WTC11 (cell line): ENCODE data around the gene ZNF710. TPM values are rescaled to one million over a fixed set of nuclear protein-coding genes. Genes with fewer than 3 reads are reported as not detected.
A peak's percentile ranks its signal among the peaks of the same experiment; 100 is the strongest.

Experiments
- ATAC-seq: fragments of 200-7000 bp; cut with Tn5 transposase; 2 replicates; pipeline ENCODE4 v1.10.0; 2021; ENCODE audit warnings: mild to moderate bottlenecking, moderate library complexity
- CTCF ChIA-PET: fragments of 300-600 bp; sonication (Branson Sonifier 250); formaldehyde crosslinking; loops from one replicate; lab custom pipeline; 2021; ENCODE audit warnings: antibody characterized with exemption; lab: Charles Lee
- POLR2A ChIA-PET: fragments of 350-600 bp; sonication (Branson Sonifier 250); formaldehyde crosslinking; loops from one replicate; lab custom pipeline; 2021; ENCODE audit warnings: antibody characterized with exemption; lab: Charles Lee
- DNase-seq: peaks from one replicate; pipeline ENCODE4 v3.0.0; 2021; ENCODE audit warnings: low spot score
- H3K27ac Mint-ChIP-seq: 2 replicates; pipeline ENCODE4 v1.8.0; 2021; ENCODE audit warnings: mixed read lengths
- H3K27me3 Mint-ChIP-seq: 2 replicates; pipeline ENCODE4 v1.8.0; 2021; ENCODE audit warnings: low read depth, mild to moderate bottlenecking, moderate library complexity, mixed read lengths
- H3K36me3 Mint-ChIP-seq: 2 replicates; pipeline ENCODE4 v1.8.0; 2021; ENCODE audit warnings: mixed read lengths
- H3K4me1 Mint-ChIP-seq: 2 replicates; pipeline ENCODE4 v1.8.0; 2022; ENCODE audit warnings: mixed read lengths
- H3K4me3 Mint-ChIP-seq: 2 replicates; pipeline ENCODE4 v1.8.0; 2021; ENCODE audit warnings: mild to moderate bottlenecking, moderate library complexity, mixed read lengths
- H3K9me3 Mint-ChIP-seq: 2 replicates; pipeline ENCODE4 v1.8.0; 2021; ENCODE audit warnings: mixed read lengths
- ATF2 ChIP-seq: sonication (generic); formaldehyde crosslinking; IDR thresholded peaks from 2 replicates; pipeline ENCODE4 v1.8.1; 2022; ENCODE audit warnings: low read depth, missing genetic modification reagents, borderline replicate concordance
- FOXP1 ChIP-seq: sonication (generic); formaldehyde crosslinking; IDR thresholded peaks from 2 replicates; pipeline ENCODE4 v1.8.0; 2022; ENCODE audit warnings: missing genetic modification reagents, mild to moderate bottlenecking, moderate library complexity, borderline replicate concordance
- GTF2I ChIP-seq: fragments of 250-450 bp; sonication (Bioruptor Pico); conservative IDR thresholded peaks from 2 replicates; pipeline ENCODE4 v1.4.0; 2021; ENCODE audit warnings: mild to moderate bottlenecking
- MAX ChIP-seq: sonication (generic); formaldehyde crosslinking; IDR thresholded peaks from 2 replicates; pipeline ENCODE4 v1.8.0; 2022; ENCODE audit warnings: mild to moderate bottlenecking, missing genetic modification reagents
- MXD4 ChIP-seq: fragments of 250-450 bp; sonication (Bioruptor Pico); IDR thresholded peaks from 2 replicates; pipeline ENCODE4 v1.8.0; 2021; ENCODE audit warnings: mild to moderate bottlenecking, moderate library complexity, borderline replicate concordance
- SMAD3 ChIP-seq: sonication (generic); formaldehyde crosslinking; IDR thresholded peaks from 2 replicates; pipeline ENCODE4 v1.8.0; 2022; ENCODE audit warnings: missing genetic modification reagents, mild to moderate bottlenecking, borderline replicate concordance
- SOX15 ChIP-seq: fragments of 250-450 bp; sonication (Bioruptor Pico); IDR thresholded peaks from 2 replicates; pipeline ENCODE4 v1.9.0; 2021; ENCODE audit warnings: mild to moderate bottlenecking
- TEAD4 ChIP-seq: sonication (generic); formaldehyde crosslinking; IDR thresholded peaks from 2 replicates; pipeline ENCODE4 v1.8.0; 2022; ENCODE audit warnings: mild to moderate bottlenecking, missing genetic modification reagents
- TP53 ChIP-seq: sonication (generic); formaldehyde crosslinking; IDR thresholded peaks from 2 replicates; pipeline ENCODE4 v1.8.1; 2023; ENCODE audit warnings: mild to moderate bottlenecking, missing genetic modification reagents
- ZNF232 ChIP-seq: sonication (generic); formaldehyde crosslinking; IDR thresholded peaks from 2 replicates; pipeline ENCODE4 v1.8.0; 2022; ENCODE audit warnings: mild to moderate bottlenecking, missing genetic modification reagents
- ZNF263 ChIP-seq: sonication (generic); formaldehyde crosslinking; IDR thresholded peaks from 2 replicates; pipeline ENCODE4 v1.8.1; 2022; ENCODE audit warnings: low read depth, mild to moderate bottlenecking, moderate library complexity, missing genetic modification reagents
- total RNA-seq: library from RNA; stranded (reverse); gene quantifications from 3 replicates; pipeline ENCODE4 v1.2.3, GENCODE V29; 2021
- TF ChIP-seq, protein P1 (sequence below): sonication (generic); formaldehyde crosslinking; IDR thresholded peaks from 2 replicates; pipeline ENCODE4 v1.8.1; 2023; ENCODE audit warnings: mild to moderate bottlenecking, missing genetic modification reagents, moderate library complexity
- TF ChIP-seq, protein P2 (sequence below): sonication (generic); formaldehyde crosslinking; IDR thresholded peaks from 2 replicates; pipeline ENCODE4 v1.8.0; 2022; ENCODE audit warnings: missing genetic modification reagents

ZNF710 gene
- total RNA-seq, 1 experiment from 2014 or later, result 25.9 TPM

DNA sequence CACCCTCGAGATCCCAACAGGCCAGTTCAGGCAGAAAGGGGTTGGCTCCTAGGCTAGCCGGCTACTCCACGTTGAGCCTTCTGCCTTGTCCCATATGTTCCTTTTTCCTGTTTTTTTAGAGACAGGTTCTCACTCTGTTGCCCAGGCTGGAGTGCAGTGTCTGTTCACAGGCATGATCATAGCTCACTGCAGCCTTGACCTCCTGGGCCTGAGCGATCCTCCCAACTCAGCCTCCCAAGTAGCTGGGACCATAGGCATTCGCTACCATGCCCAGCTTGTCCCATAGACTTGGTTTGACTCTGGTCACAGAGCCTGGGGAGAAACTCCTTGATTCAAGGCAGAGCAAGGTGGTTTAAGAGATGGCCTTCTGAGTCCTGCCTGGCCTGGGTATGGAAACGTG lies 32.3 kb downstream of the ZNF710 start:
- ChIA-PET POLR2A (interaction anchor here (1.8 kb wide), 1 partner anchor 33 kb away, joined by 4 read pairs; the partner anchor contains the start of gene ZNF710), CTCF (interaction anchor here (1.0 kb wide), 1 partner anchor 9 kb away, joined by 3 read pairs; no protein-coding TSS in a partner anchor)
- Mint-ChIP-seq H3K27me3 (no peaks in the 10 kb centered on the region), H3K9me3 (no peaks in the 10 kb centered on the region), H3K4me3 (no peak overlapping the region), H3K4me1 (peaks cover 56% of the 10 kb centered on the region), H3K27ac (peak overlapping the region; percentile 19; the same call in 1 of the 2 replicates), H3K36me3 (no peaks in the 10 kb centered on the region; the same call in 1 of the 2 replicates)
- TF ChIP-seq, protein P1, sequence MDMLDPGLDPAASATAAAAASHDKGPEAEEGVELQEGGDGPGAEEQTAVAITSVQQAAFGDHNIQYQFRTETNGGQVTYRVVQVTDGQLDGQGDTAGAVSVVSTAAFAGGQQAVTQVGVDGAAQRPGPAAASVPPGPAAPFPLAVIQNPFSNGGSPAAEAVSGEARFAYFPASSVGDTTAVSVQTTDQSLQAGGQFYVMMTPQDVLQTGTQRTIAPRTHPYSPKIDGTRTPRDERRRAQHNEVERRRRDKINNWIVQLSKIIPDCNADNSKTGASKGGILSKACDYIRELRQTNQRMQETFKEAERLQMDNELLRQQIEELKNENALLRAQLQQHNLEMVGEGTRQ, result no peak
- no peak for TF ChIP-seq ZNF232
- DNase-seq, result no peak
- no peak for ATAC-seq

- ChIA-PET POLR2A (no interaction called here), CTCF (interaction anchor here (0.7 kb wide), 1 partner anchor 37 kb away, joined by 4 read pairs; no protein-coding TSS in a partner anchor)
- H3K36me3 Mint-ChIP-seq, result no peaks in the 10 kb centered on the region
- H3K4me1 Mint-ChIP-seq, result peaks cover 64% of the 10 kb centered on the region
- no peak overlapping the region for H3K4me3 Mint-ChIP-seq
- DNase-seq, result no peak
- no peak for TF ChIP-seq FOXP1 (CRISPR knock-in tag)
- TF ChIP-seq MXD4 (CRISPR knock-in tag), result no peak
- no peak for TF ChIP-seq GTF2I
- no peak for TF ChIP-seq SOX15 (CRISPR knock-in tag)
- TF ChIP-seq ZNF263 (CRISPR knock-in tag), result no peak
- ATAC-seq, result no peak
- H3K9me3 Mint-ChIP-seq, result no peaks in the 10 kb centered on the region
- no peaks in the 10 kb centered on the region for H3K27me3 Mint-ChIP-seq
- H3K27ac Mint-ChIP-seq, result peak overlapping the region; percentile 72; the same call in 1 of the 2 replicates
These were observed 34.1 kb downstream of the ZNF710 start for GRCh38 chr15:90035095-90035839.

DNA sequence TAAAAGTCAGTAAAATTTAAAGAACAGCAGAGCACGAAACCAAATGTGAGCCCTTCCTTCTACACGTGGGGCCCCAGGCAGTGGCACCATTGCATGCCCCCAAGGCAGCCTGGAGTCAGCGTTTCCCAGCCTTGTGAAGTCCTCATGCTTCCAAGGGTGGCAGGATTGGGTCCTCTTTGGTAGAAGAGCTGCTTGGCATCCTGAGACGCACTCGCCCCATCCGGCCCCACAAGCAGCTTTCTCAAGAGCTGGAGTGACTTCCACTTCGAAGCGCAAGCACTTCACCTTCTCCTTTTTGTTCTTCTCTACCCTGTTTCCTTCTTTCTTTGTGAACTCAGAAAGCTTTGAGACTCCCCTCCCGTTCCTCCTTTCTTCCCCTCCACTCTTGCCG lies 34.7 kb downstream of the ZNF710 start:
- Mint-ChIP-seq H3K4me1 (peaks cover 70% of the 10 kb centered on the region), H3K9me3 (no peaks in the 10 kb centered on the region), H3K36me3 (no peaks in the 10 kb centered on the region), H3K27me3 (no peaks in the 10 kb centered on the region), H3K4me3 (no peak overlapping the region), H3K27ac (peak overlapping the region; percentile 72; the same call in 1 of the 2 replicates)
- DNase-seq, result no peak
- CTCF ChIA-PET, result interaction anchor here (0.7 kb wide), 1 partner anchor 38 kb away, joined by 4 read pairs; no protein-coding TSS in a partner anchor
- POLR2A ChIA-PET, result interaction anchor here (1.6 kb wide), 1 partner anchor 67 kb away, joined by 5 read pairs; the partner anchor contains the start of gene IDH2
- TF ChIP-seq TP53 (CRISPR knock-in tag) (no peak), ATF2 (no peak), ZNF263 (CRISPR knock-in tag) (no peak), TEAD4 (no peak), MAX (no peak), SMAD3 (CRISPR knock-in tag) (no peak)
- TF ChIP-seq, protein P2, sequence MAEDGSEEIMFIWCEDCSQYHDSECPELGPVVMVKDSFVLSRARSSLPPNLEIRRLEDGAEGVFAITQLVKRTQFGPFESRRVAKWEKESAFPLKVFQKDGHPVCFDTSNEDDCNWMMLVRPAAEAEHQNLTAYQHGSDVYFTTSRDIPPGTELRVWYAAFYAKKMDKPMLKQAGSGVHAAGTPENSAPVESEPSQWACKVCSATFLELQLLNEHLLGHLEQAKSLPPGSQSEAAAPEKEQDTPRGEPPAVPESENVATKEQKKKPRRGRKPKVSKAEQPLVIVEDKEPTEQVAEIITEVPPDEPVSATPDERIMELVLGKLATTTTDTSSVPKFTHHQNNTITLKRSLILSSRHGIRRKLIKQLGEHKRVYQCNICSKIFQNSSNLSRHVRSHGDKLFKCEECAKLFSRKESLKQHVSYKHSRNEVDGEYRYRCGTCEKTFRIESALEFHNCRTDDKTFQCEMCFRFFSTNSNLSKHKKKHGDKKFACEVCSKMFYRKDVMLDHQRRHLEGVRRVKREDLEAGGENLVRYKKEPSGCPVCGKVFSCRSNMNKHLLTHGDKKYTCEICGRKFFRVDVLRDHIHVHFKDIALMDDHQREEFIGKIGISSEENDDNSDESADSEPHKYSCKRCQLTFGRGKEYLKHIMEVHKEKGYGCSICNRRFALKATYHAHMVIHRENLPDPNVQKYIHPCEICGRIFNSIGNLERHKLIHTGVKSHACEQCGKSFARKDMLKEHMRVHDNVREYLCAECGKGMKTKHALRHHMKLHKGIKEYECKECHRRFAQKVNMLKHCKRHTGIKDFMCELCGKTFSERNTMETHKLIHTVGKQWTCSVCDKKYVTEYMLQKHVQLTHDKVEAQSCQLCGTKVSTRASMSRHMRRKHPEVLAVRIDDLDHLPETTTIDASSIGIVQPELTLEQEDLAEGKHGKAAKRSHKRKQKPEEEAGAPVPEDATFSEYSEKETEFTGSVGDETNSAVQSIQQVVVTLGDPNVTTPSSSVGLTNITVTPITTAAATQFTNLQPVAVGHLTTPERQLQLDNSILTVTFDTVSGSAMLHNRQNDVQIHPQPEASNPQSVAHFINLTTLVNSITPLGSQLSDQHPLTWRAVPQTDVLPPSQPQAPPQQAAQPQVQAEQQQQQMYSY (CRISPR knock-in tag), result no peak
- no peak for ATAC-seq
